Superior temporal gyrus (tissue), 1 donor: Measurements from ENCODE around the gene DKC1.
"Not testable (repeated sequence)": the region's sequence is repeated elsewhere in the genome, so short reads cannot be mapped to it uniquely, and the experiment has no call there.

Experiments
- DNase-seq: peaks from one replicate; pipeline ENCODE4 v3.0.0-alpha.2; 2016; ENCODE audit errors: extremely low spot score

Gene DKC1

GRCh38 chrX:154818916-154819770 is 56.5 kb downstream of the DKC1 start:
- DNase-seq = no peak

- no peak for DNase-seq
Observed at GRCh38 chrX:154819771-154820341, 57.2 kb downstream of the DKC1 start.

- no peak for DNase-seq
Observed at GRCh38 chrX:154821523-154821922, 58.9 kb downstream of the DKC1 start.

- DNase-seq = no peak
Observed at GRCh38 chrX:154822029-154822428, 59.4 kb downstream of the DKC1 start.

DNA sequence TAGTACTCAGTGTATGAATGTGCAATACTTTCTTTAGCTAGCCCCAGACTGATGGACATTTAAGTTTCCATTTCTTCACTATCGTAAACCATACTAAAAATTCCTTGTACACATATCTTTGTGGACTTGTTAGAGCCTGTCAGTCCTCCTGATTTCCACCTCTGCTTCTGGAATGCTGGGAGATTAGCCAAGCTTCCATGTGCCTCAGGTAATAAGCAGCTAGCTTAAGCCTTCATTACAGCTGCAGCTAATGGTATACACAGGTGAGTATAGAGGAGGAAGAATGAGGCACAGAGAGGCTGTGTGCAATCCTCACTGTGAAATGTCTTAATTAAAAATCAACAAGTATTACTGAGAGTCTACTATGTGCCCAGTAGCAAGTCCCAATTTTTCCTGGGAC is 62.0 kb downstream of the DKC1 start:
- DNase-seq = no peak

DNA sequence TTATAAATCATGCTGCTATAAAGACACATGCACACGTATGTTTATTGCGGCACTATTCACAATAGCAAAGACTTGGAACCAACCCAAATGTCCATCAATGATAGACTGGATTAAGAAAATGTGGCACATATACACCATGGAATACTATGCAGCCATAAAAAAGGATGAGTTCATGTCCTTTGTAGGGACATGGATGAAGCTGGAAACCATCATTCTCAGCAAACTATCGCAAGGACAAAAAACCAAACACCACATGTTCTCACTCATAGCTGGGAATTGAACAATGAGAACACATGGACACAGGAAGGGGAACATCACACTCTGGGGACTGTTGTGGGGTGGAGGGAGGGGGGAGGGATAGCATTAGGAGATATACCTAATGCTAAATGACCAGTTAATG is 62.9 kb downstream of the DKC1 start:
- DNase-seq = not testable (repeated sequence)
